HepG2 (cell line): ENCODE data around the gene INTS1. TPM values are rescaled to one million over a fixed set of nuclear protein-coding genes. Genes with fewer than 3 reads are reported as not detected.
A peak's percentile ranks its signal among the peaks of the same experiment; 100 is the strongest.

ENCODE experiments used
- AKAP8 ChIP-seq: sonication (generic); formaldehyde crosslinking; IDR thresholded peaks from 2 replicates; pipeline ENCODE4 v1.5.1; 2020; ENCODE audit warnings: mild to moderate bottlenecking, missing genetic modification reagents
- ARID4A ChIP-seq: sonication (generic); formaldehyde crosslinking; IDR thresholded peaks from 2 replicates; pipeline ENCODE4 v1.5.0; 2020; ENCODE audit warnings: mild to moderate bottlenecking, missing genetic modification reagents, borderline replicate concordance
- FOXA3 ChIP-seq: IDR thresholded peaks from 2 replicates; pipeline ENCODE4 v1.6.1; 2016; ENCODE audit warnings: missing genetic modification reagents, missing compliant biosample characterization
- GMEB2 ChIP-seq: IDR thresholded peaks from 2 replicates; pipeline ENCODE4 v1.6.1; 2016; ENCODE audit warnings: missing biosample characterization, missing genetic modification reagents, low read depth
- MBD4 ChIP-seq: IDR thresholded peaks from 2 replicates; pipeline ENCODE4 v1.6.1; 2012; ENCODE audit warnings: low read length, inconsistent platforms, borderline replicate concordance
- NFE2 ChIP-seq: sonication (generic); formaldehyde crosslinking; IDR thresholded peaks from 2 replicates; pipeline ENCODE4 v1.4.0; 2020; ENCODE audit warnings: missing genetic modification reagents
- NR2C2 ChIP-seq: sonication (generic); formaldehyde crosslinking; IDR thresholded peaks from 2 replicates; pipeline ENCODE4 v1.4.0; 2020; ENCODE audit warnings: missing genetic modification reagents, mild to moderate bottlenecking, moderate library complexity, borderline replicate concordance
- PHF20 ChIP-seq: sonication (generic); formaldehyde crosslinking; IDR thresholded peaks from 2 replicates; pipeline ENCODE4 v1.5.0; 2020; ENCODE audit warnings: mild to moderate bottlenecking, missing genetic modification reagents
- RFXANK ChIP-seq: IDR thresholded peaks from 2 replicates; pipeline ENCODE4 v1.6.1; 2016
- SOX5 ChIP-seq: IDR thresholded peaks from 2 replicates; pipeline ENCODE4 v1.6.1; 2016; ENCODE audit warnings: borderline replicate concordance
- TRIM22 ChIP-seq: fragments of 450-650 bp; IDR thresholded peaks from 2 replicates; pipeline ENCODE4 v1.6.1; 2017
- TRIM24 ChIP-seq: sonication (generic); formaldehyde crosslinking; IDR thresholded peaks from 2 replicates; pipeline ENCODE4 v1.8.0; 2022; ENCODE audit warnings: mild to moderate bottlenecking, missing genetic modification reagents
- ZBTB38 ChIP-seq: sonication (generic); formaldehyde crosslinking; IDR thresholded peaks from 2 replicates; pipeline ENCODE4 v1.5.1; 2020; ENCODE audit warnings: mild to moderate bottlenecking, missing genetic modification reagents
- ZBTB4 ChIP-seq: sonication (generic); formaldehyde crosslinking; IDR thresholded peaks from 2 replicates; pipeline ENCODE4 v1.4.0; 2020; ENCODE audit warnings: missing genetic modification reagents, mild to moderate bottlenecking, borderline replicate concordance
- ZBTB43 ChIP-seq: sonication (generic); formaldehyde crosslinking; conservative IDR thresholded peaks from 2 replicates; pipeline ENCODE4 v1.4.0; 2020; ENCODE audit warnings: missing genetic modification reagents
- ZNF563 ChIP-seq: sonication (generic); formaldehyde crosslinking; IDR thresholded peaks from 2 replicates; pipeline ENCODE4 v1.8.0; 2022; ENCODE audit warnings: mild to moderate bottlenecking, moderate library complexity, missing genetic modification reagents
- ZNF644 ChIP-seq: IDR thresholded peaks from 2 replicates; pipeline ENCODE4 v1.6.1; 2016; ENCODE audit warnings: low read depth
- ZNF891 ChIP-seq: sonication (generic); formaldehyde crosslinking; IDR thresholded peaks from 2 replicates; pipeline ENCODE4 v1.5.0; 2020; ENCODE audit warnings: mild to moderate bottlenecking, missing genetic modification reagents
- polyA plus RNA-seq, 8 experiments: library from polyadenylated mRNA; depleted of rRNA in 3 of 8; stranded (reverse) in 7 of 8; unstranded in 1 of 8; fragments of >200 nt; fragmentation: Illumina TruSeq in 4 of 8; extraction: Trizol in 4 of 8; gene quantifications; 2 replicates each; pipeline versions ENCODE4 v1.2.1 to v1.2.3, GENCODE V29; 2011 to 2016; ENCODE audit warnings: low read depth in 4 of 8, missing spikeins in 1 of 8, mixed read lengths in 1 of 8; ENCODE audit not compliant: insufficient read depth in 1 of 8
- total RNA-seq, 5 experiments: library from RNA; depleted of rRNA; stranded (reverse); fragments of >200 nt; fragmentation: Illumina TruSeq; extraction: Trizol; gene quantifications; 2 replicates each; pipeline ENCODE4 v1.2.3, GENCODE V29; 2016; ENCODE audit warnings: low read depth in 1 of 5

Gene INTS1
- total and polyA plus RNA-seq, 2 of the 13 experiments (the other 11 are each of a cell fraction or from before 2014, with no cell fraction given) = 13.7 to 29.0 TPM

GRCh38 chr7:1473864-1474512, 30.2 kb downstream of the INTS1 start (continued):
- TF ChIP-seq FOXA3 = peak; percentile 43; the same call in 1 of the 2 replicates
- no peak for TF ChIP-seq NFE2 (CRISPR knock-in tag)
- TF ChIP-seq GMEB2 = no peak
- TF ChIP-seq ZBTB43 (CRISPR knock-in tag) = 0 out of 2 replicates have a peak, but pooled peaks have one; percentile 30
- no peak for TF ChIP-seq ZNF644 (CRISPR knock-in tag)
- 0 out of 2 replicates have a peak, but pooled peaks have one; percentile 68 for TF ChIP-seq TRIM24 (CRISPR knock-in tag)
- no peak for TF ChIP-seq TRIM22
- no peak for TF ChIP-seq AKAP8
- 0 out of 2 replicates have a peak, but pooled peaks have one; percentile 15 for TF ChIP-seq SOX5 (CRISPR knock-in tag)
- TF ChIP-seq ZBTB4 (CRISPR knock-in tag) = peak; percentile 98
- TF ChIP-seq RFXANK = no peak
- no peak for TF ChIP-seq PHF20 (CRISPR knock-in tag)
- TF ChIP-seq ZNF891 (CRISPR knock-in tag) = peak; percentile 79; the same call in 1 of the 2 replicates
- 0 out of 2 replicates have a peak, but pooled peaks have one; percentile 51 for TF ChIP-seq ZNF563 (CRISPR knock-in tag)
- no peak for TF ChIP-seq NR2C2 (CRISPR knock-in tag)
- no peak for TF ChIP-seq MBD4
- peak; percentile 99 for TF ChIP-seq ZBTB38 (CRISPR knock-in tag)
- peak; percentile 59; the same call in 1 of the 2 replicates for TF ChIP-seq ARID4A (CRISPR knock-in tag)
